PC-3 (cell line): ENCODE data around the gene IFNA21. TPM values are rescaled to one million over a fixed set of nuclear protein-coding genes. Genes with fewer than 3 reads are reported as not detected.

Source experiments
- ATAC-seq: fragments of 200-7000 bp; cut with Tn5 transposase; 2 replicates; pipeline ENCODE4 v1.9.1; 2020; ENCODE audit warnings: mild to moderate bottlenecking, moderate library complexity
- BruUV-seq: library from RNA; stranded (reverse); fragments of 400-500 nt; replicated peaks from 2 replicates; lab custom pipeline; 2021; lab: Mats Ljungman, UMichigan
- CTCF ChIA-PET: fragments of 300-600 bp; sonication (Branson Sonifier 250); formaldehyde crosslinking; loops from one replicate; lab custom pipeline; 2022; ENCODE audit warnings: antibody characterized with exemption; lab: Charles Lee
- POLR2A ChIA-PET: fragments of 300-600 bp; sonication (Branson Sonifier 250); formaldehyde crosslinking; loops from one replicate; lab custom pipeline; 2022; ENCODE audit warnings: antibody characterized with exemption; ENCODE audit not compliant: unreplicated experiment; lab: Charles Lee
- DNase-seq: peaks from one replicate; pipeline ENCODE4 v3.0.0-alpha.2; 2015
- H2AFZ ChIP-seq: fragments of 300-600 bp; sonication (generic); 2 replicates; pipeline ENCODE4 v1.6.0; 2016; ENCODE audit warnings: antibody characterized with exemption, low read length
- H3F3A ChIP-seq: fragments of 300-600 bp; sonication (generic); one replicate; pipeline ENCODE4 v1.6.0; 2017; ENCODE audit warnings: antibody characterized with exemption, low read length, control low read depth, mild to moderate bottlenecking; ENCODE audit not compliant: unreplicated experiment
- H3K27ac ChIP-seq: fragments of 300-600 bp; sonication (generic); 2 replicates; pipeline ENCODE4 v1.5.1; 2016; ENCODE audit warnings: mild to moderate bottlenecking, low read length
- H3K27me3 ChIP-seq: fragments of 300-600 bp; sonication (generic); 2 replicates; pipeline ENCODE4 v1.6.1; 2016; ENCODE audit warnings: low read length, mixed read lengths
- H3K36me3 ChIP-seq: fragments of 300-600 bp; sonication (generic); 2 replicates; pipeline ENCODE4 v1.6.1; 2016; ENCODE audit warnings: low read depth, mixed run types, low read length, mixed read lengths
- H3K4me1 ChIP-seq: fragments of 300-600 bp; sonication (generic); 2 replicates; pipeline ENCODE4 v1.5.1; 2016; ENCODE audit warnings: low read length; ENCODE audit not compliant: insufficient read depth
- H3K4me2 ChIP-seq: fragments of 300-600 bp; sonication (generic); 2 replicates; pipeline ENCODE4 v1.6.0; 2016; ENCODE audit warnings: low read length
- H3K4me3 ChIP-seq: fragments of 300-600 bp; sonication (generic); 2 replicates; pipeline ENCODE4 v1.5.1; 2016; ENCODE audit warnings: mild to moderate bottlenecking, low read length, mixed read lengths
- H3K79me2 ChIP-seq: fragments of 300-600 bp; sonication (generic); 2 replicates; pipeline ENCODE4 v1.6.1; 2017; ENCODE audit warnings: low read length, mixed read lengths
- H3K9ac ChIP-seq: fragments of 300-600 bp; sonication (generic); 2 replicates; pipeline ENCODE4 v1.6.0; 2016; ENCODE audit warnings: mild to moderate bottlenecking, low read length
- H3K9me2 ChIP-seq: fragments of 300-600 bp; sonication (generic); replicated peaks from 2 replicates; pipeline ENCODE4 v1.6.1; 2016; ENCODE audit warnings: mixed run types, low read length, mixed read lengths
- H3K9me3 ChIP-seq: fragments of 300-600 bp; sonication (generic); 2 replicates; pipeline ENCODE4 v1.6.1; 2016; ENCODE audit warnings: low read length, mixed read lengths
- H4K20me1 ChIP-seq: fragments of 300-600 bp; sonication (generic); 2 replicates; pipeline ENCODE4 v1.6.1; 2016; ENCODE audit warnings: low read length, mixed read lengths
- CTCF ChIP-seq: fragments of 300-600 bp; sonication (generic); conservative IDR thresholded peaks from 2 replicates; pipeline ENCODE4 v1.5.1; 2017; ENCODE audit warnings: antibody characterized with exemption, low read depth, mild to moderate bottlenecking, low read length
- EZH2 ChIP-seq: fragments of 300-600 bp; sonication (generic); IDR thresholded peaks from one replicate; pipeline ENCODE4 v1.6.1; 2017; ENCODE audit warnings: antibody characterized with exemption, mild to moderate bottlenecking, low read length; ENCODE audit not compliant: unreplicated experiment
- EZH2phosphoT487 ChIP-seq: fragments of 300-600 bp; sonication (generic); IDR thresholded peaks from 2 replicates; pipeline ENCODE4 v1.6.1; 2018; ENCODE audit warnings: mild to moderate bottlenecking, antibody characterized with exemption, low read length, borderline replicate concordance
- intact Hi-C: fragments of 100-400 bp; cut with micrococcal nuclease; formaldehyde crosslinking; loops from 2 replicates; pipeline ENCODE4 v1.9.0; 2023
- total RNA-seq: library from RNA; depleted of rRNA; stranded (reverse); fragments of >200 nt; gene quantifications from 2 replicates; pipeline ENCODE4 v1.2.3, GENCODE V29; 2014; rRNA removed

IFNA21 gene
- total RNA-seq, 1 experiment from 2014 or later: not detected

- ATAC-seq (no peak), DNase-seq (no peak)
- Histone ChIP-seq H3K79me2 (no peaks in the 10 kb centered on the region), H3K27me3 (peaks cover 41% of the 10 kb centered on the region), H2AFZ (no peak overlapping the region), H3K9me2 (no peaks in the 10 kb centered on the region), H3K9ac (no peak overlapping the region), H3K36me3 (no peaks in the 10 kb centered on the region), H3K4me3 (no peak overlapping the region), H3K9me3 (no peaks in the 10 kb centered on the region), H3K4me1 (no peaks in the 10 kb centered on the region), H4K20me1 (no peaks in the 10 kb centered on the region), H3K4me2 (no peak overlapping the region), H3K27ac (no peak overlapping the region), H3F3A (no peaks in the 10 kb centered on the region)
- ChIA-PET POLR2A (no interaction called here), CTCF (no interaction called here)
- TF ChIP-seq CTCF: no peak
- no peak for TF ChIP-seq EZH2
- no peak for TF ChIP-seq EZH2phosphoT487
- intact Hi-C loops: loop anchor here (10.0 kb wide), 1 partner anchor 1196 kb away; no protein-coding TSS in a partner anchor
- BruUV-seq: no TSS peak
Observed at GRCh38 chr9:21121079-21121478, 45.4 kb downstream of the IFNA21 start.

- DNase-seq (no peak), ATAC-seq (no peak)
- Histone ChIP-seq H3K79me2 (no peaks in the 10 kb centered on the region), H4K20me1 (no peaks in the 10 kb centered on the region), H3K9ac (no peak overlapping the region), H3K27me3 (peaks cover 38% of the 10 kb centered on the region), H3K9me3 (no peaks in the 10 kb centered on the region), H3K4me2 (no peak overlapping the region), H3K4me3 (no peak overlapping the region), H3K36me3 (no peaks in the 10 kb centered on the region), H3K4me1 (no peaks in the 10 kb centered on the region), H3K9me2 (no peaks in the 10 kb centered on the region), H2AFZ (no peak overlapping the region), H3K27ac (no peak overlapping the region), H3F3A (no peaks in the 10 kb centered on the region)
- no TSS peak for BruUV-seq
- CTCF ChIA-PET: no interaction called here
- POLR2A ChIA-PET: no interaction called here
- intact Hi-C loops: no loop called here
- TF ChIP-seq EZH2phosphoT487: no peak
- no peak for TF ChIP-seq CTCF
- TF ChIP-seq EZH2: no peak
Observed at GRCh38 chr9:21119093-21119770, 47.2 kb downstream of the IFNA21 start.

Other genes starting within 250 kb of the IFNA21 start
- not detected in 2 replicates for gene HACD4, start 135.0 kb downstream of the IFNA21 start, total RNA-seq
- not detected in 2 replicates for gene IFNB1, start 88.7 kb downstream of the IFNA21 start, total RNA-seq
- not detected in 2 replicates for gene IFNW1, start 24.8 kb downstream of the IFNA21 start, total RNA-seq
- gene IFNA4, start 20.9 kb upstream of the IFNA21 start, total RNA-seq: not detected in 2 replicates
- gene IFNA7, start 35.5 kb upstream of the IFNA21 start, total RNA-seq: not detected in 2 replicates
- not detected in 2 replicates for gene IFNA10, start 40.5 kb upstream of the IFNA21 start, total RNA-seq
- not detected in 2 replicates for gene IFNA16, start 50.7 kb upstream of the IFNA21 start, total RNA-seq
- not detected in 2 replicates for gene IFNA17, start 61.6 kb upstream of the IFNA21 start, total RNA-seq
- not detected in 2 replicates for gene IFNA14, start 73.3 kb upstream of the IFNA21 start, total RNA-seq
- not detected in 2 replicates for gene IFNA5, start 138.7 kb upstream of the IFNA21 start, total RNA-seq
- 7.5 and 11.2 TPM in 2 replicates for gene KLHL9, start 168.7 kb upstream of the IFNA21 start, total RNA-seq
- gene IFNA6, start 184.2 kb upstream of the IFNA21 start, total RNA-seq: not detected in 2 replicates
- gene IFNA13, start 201.4 kb upstream of the IFNA21 start, total RNA-seq: not detected in 2 replicates
- not detected in 2 replicates for gene IFNA2, start 218.7 kb upstream of the IFNA21 start, total RNA-seq
- gene IFNA8, start 242.5 kb upstream of the IFNA21 start, total RNA-seq: not detected in 2 replicates